GM18505 (cell line): ENCODE results near the gene TGIF2.
"Not testable (repeated sequence)": the region's sequence is repeated elsewhere in the genome, so short reads cannot be mapped to it uniquely, and the experiment has no call there.

Experiments used
- ATAC-seq: cut with Tn5 transposase; IDR thresholded peaks from one replicate; pipeline ENCODE4 v1.9.1; 2021; ENCODE audit not compliant: unreplicated experiment
- POLR2A ChIP-seq: IDR thresholded peaks from 4 replicates; pipeline ENCODE4 v1.6.1; 2011; ENCODE audit warnings: borderline replicate concordance; ENCODE audit not compliant: insufficient read depth, insufficient read length; ENCODE audit errors: extremely low read depth

TGIF2 gene

DNA sequence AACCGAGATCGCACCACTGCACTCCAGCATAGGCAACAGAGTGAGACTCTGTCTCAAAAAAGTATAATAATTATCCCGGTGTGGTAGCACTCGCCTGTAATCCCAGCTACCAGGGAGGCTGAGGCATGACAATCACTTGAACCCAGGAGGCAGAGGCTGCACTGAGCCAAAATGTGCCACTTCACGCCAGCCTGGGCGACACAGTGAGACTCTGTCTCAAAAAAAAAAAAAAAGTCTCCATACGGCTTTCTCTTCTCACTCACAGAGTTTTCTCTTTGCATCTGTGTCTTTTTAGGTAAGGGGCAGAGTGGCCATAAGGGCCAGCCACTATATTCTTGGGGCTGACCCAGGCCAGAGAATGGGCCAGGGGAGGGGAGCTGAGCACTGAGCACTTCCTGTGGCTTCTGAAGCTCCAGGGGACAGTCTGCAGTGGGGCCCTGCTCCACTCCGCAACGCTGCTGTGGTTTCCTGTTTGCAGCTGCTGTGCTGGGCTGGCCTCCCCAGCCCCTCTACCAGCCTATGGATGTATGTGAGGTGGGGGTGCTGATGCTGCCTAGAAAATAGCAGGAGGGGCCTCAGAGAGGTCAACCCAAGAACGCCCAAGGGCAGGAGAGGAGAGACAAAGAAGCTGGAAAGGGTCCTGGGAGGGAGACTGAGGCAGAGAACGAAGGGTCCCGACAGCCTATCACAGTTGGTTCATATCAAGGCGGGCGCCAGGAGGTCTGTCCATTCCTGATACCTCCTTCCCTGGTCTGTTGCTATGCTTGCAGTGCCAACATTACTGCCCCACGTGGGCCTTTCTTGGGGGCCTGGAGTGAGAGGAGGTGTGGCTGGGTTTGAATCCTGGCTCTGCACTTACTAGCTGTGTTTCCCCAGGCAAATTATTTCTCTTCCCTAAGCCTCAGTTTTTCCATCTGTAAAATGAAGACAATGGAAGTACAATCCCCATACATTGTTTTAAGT lies 56.6 kb downstream of the TGIF2 start:
- ATAC-seq, result no peak
- no peak for TF ChIP-seq POLR2A

DNA sequence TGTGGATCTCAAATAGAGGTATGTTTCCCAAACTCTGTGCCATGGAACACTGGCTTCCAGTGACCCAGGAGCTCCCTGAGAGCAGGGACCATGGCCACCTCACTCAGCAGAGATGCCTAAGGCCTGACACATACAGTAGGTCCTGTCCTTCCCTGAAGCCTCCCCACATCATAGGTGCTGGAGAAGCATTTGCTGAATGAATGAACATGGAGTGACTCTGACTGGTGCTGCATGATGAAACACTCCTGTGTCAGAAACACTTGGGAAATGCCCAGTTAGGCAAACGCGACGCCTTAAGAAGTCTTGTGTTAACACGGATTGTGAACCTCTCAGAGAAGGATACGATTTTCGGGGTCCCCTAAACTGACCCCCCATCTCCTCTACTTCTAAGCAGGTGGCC lies 58.2 kb downstream of the TGIF2 start:
- no peak for TF ChIP-seq POLR2A
- ATAC-seq, result no peak

DNA sequence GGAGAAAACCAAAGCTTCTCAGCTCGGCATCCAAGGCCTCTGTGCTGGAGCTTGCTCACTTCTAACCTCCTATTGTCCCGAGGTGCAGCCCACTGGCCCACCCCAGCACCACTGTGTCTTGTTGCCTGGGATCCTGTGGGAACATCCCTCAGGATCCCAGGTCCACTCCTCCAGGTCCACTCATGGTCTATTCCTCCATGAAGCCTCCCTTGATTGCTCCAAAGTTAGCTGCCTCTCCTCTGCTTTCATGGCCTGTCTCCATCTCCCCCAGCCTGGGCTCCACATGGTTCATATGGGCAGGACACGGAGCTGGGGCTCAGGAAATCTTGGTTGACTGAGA lies 58.7 kb downstream of the TGIF2 start:
- TF ChIP-seq POLR2A, result no peak
- ATAC-seq, result no peak

DNA sequence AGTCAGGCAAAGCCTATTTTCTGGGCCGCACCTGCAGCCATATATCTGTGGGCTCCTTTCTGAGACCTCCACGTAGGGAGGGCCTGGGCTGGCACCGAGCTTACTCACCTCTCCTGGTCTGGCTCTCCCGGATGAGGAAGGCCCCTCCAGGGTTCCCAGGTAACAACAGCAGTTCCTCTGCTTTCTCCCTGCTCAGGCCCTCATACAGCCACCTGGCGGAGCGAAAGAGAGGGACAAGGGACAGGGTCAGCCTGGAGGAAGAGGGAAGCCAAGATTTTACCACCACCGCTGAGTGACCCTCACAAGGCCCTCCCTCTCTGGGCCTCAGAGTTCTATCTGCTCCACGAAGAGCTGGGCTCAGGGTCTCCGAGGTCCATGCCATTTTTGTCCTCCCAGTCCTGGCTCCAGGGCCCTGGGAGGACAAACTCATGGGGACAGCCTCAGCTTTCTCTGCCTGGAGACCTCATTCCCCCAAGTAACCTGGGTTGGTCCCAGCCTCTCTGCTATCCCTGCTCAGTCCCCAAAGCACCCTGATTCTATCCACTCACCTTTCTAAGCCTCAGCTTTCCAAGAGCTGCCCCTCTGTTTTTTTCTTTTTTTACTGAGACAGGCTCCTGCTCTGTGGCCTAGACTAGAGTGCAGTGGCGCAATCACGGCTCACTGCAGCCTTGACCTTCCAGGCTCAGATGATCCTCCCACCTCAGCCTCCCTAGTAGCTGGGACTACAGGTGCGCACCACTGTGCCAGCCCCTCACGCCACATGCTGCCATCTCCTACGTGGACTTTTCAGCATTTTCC lies 59.3 kb downstream of the TGIF2 start:
- TF ChIP-seq POLR2A, result no peak
- no peak for ATAC-seq

DNA sequence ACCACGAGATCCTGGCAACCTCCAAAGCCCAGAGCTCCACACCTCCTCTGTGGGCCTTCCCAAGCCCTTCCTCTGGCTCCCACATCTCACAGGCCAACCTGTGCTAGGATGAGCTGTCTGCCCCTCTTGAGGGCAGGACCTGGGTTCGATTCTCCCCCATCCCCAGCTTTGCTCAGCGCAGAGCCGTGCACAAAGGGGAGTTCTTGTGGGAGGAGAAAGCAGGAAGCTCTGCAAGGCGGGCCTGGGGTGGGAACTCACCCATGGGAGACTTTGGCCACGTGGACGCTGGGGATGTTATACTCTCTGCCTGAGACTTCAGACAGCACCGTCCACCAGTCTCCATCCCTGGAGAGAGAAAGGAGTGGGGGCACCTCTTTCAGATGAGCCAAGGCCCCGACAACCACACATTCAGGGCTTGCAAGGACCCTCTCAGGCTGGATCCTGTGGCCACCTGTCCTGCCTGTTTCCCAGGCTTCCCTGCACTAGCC lies 59.9 kb downstream of the TGIF2 start:
- ATAC-seq, result no peak
- no peak for TF ChIP-seq POLR2A

DNA sequence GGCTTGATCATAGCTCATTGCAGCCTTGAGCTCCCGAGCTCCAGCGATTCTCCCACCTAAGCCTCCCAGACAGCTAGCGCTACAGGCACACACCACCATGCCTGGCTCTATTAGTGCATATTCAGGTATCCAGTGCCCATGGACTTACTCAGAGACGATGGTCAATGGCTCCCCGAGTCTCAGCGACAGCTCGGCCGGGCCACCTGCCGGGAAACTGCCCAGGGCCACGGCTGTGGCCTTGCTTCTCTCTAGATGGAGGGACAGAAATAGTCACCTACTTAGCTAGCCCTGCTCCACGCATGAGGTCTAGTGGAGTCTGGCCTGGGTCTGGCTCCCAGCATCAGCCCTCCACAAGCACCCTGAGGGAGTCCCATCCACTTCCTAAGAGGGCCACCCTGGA lies 60.9 kb downstream of the TGIF2 start:
- no peak for TF ChIP-seq POLR2A
- no peak for ATAC-seq

DNA sequence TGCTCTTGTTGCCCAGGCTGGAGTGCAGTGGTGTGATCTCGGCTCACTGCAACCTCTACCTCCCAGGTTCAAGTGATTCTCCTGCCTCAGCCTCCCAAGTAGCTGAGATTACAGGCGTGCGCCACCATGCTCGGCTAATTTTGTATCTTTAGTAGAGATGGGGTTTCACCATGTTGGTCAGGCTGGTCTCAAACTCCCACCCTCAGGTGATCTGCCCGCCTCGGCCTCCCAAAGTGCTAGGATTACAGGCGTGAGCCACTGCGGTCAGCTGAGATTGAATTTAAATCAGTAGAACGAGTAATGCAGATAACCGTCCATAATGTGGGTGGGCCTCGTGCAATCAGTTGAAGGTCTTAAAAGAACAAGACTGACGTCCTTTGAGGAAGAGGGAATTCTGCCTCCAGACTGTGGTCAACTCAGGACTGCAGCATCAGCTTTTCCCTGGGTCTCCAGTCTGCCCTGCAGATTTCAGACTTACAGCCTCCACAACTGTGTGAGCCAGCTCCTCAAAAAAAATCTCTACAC lies 65.5 kb downstream of the TGIF2 start:
- ATAC-seq, result not testable (repeated sequence)

DNA sequence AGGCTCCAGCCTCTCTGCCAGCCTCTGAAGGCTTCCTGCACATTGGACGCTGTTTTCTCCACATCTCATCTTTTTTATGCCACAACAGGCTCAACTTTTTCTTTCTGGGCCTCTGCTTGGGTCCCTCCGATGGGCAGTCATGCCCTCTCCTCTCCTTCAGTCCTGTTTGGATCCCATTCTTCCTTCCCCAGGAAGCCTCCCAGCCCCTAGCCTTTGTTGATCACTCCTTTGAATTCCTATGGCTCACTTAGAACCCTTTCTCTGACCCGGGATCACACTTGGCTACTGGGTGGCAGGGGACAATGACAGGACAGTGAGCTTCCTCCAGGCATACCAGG lies 68.1 kb downstream of the TGIF2 start:
- no peak for ATAC-seq
- no peak for TF ChIP-seq POLR2A

DNA sequence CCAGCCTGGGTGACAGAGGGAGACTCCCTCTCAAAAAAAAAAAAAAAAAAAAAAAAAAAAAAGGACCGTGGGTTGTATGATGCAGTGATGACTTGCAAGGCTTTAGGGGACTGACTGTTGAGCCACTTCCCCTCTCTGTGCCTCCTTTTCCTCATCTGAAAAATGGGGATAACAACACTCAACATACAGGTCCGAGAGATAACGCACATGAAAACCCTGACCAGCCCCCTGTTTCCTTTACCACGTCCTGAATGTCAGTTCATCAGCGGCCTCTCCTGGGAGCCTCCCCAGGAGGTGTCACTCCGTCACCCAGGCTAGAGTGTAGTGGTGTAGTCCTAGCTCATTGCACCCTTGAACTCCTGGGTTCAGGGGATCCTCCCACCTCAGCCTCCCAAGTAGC lies 68.7 kb downstream of the TGIF2 start:
- TF ChIP-seq POLR2A, result no peak
- no peak for ATAC-seq
